Mucosa of gallbladder (tissue), 1 donor: ENCODE results near the gene PLSCR1. TPM values are rescaled to one million over a fixed set of nuclear protein-coding genes. Genes with fewer than 3 reads are reported as not detected.
"Not testable (repeated sequence)": the region's sequence is repeated elsewhere in the genome, so short reads cannot be mapped to it uniquely, and the experiment has no call there.

Experiments used
- DNase-seq: peaks from one replicate; pipeline ENCODE4 v3.0.0-alpha.2; 2020; ENCODE audit warnings: low spot score
- total RNA-seq: library from RNA; stranded (reverse); gene quantifications from one replicate; pipeline ENCODE4 v1.2.1, GENCODE V29; 2021
- donor health status: DM: no; HTN: no; CAD: no.

PLSCR1 gene
- total RNA-seq, 1 donor from 2014 or later, result 70.3 TPM

DNA sequence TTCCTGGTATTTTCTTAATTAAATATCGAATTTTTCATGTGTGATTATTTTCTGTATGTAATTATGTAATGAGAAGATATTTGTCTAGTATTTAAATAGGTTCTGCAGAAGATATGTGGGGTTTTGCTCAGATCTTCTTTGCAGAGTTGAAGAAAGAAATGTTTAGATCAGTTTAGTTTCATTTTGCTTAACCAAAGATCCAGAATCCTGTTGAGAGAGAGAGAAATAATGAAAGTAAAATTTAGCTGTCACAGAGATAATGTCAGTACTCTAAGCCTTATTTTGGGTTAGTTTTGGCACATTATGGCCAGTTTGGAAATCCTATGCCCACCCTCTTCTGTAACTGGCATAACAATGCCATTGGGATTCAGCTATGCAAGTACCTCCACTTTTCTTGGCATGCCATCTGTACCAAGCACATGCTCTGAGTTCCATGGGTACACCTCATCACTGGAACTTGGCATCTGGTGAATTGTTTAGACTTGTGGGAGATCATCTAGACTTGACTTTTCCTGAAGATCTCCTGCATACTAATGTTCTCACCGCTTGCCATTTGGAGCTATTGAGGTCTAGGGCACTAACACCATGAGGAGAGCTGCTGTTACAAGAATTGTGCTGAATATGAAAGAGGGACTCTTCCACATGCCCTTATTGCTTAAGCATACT is 30.9 kb downstream of the PLSCR1 start:
- no peak for DNase-seq

DNA sequence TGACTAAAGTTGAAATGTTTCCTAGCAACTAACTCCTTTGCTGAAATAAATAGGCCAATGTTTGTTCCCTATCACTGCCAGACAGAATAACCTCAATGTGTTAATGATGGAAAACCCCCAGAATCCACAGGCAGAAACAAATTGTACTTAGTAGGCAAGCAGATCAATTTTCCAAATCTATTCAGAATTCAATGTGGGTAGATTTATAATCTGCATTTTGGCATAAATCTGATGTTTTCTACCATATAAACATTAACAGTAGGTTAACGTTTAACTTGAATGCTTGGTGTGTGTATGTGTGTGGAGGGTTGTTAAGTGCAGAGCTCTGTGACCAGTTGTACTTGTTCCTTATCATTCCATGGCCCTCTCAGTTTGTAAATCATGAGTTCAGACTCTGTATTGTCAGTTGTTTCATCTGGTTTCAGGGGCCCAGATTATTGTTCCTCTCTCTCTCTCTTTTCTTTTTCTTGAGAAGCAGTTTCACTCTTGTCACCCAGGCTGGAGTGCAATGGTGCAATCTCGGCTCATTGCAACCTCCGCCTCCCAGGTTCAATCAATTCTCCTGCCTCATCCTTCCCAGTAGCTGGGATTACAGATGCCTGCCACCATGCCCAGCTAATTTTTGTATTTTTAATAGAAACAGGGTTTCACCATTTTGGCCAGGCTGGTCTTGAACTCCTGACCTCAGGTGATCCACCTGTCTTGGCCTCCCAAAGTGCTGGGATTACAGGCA is 32.8 kb downstream of the PLSCR1 start:
- no peak for DNase-seq

DNA sequence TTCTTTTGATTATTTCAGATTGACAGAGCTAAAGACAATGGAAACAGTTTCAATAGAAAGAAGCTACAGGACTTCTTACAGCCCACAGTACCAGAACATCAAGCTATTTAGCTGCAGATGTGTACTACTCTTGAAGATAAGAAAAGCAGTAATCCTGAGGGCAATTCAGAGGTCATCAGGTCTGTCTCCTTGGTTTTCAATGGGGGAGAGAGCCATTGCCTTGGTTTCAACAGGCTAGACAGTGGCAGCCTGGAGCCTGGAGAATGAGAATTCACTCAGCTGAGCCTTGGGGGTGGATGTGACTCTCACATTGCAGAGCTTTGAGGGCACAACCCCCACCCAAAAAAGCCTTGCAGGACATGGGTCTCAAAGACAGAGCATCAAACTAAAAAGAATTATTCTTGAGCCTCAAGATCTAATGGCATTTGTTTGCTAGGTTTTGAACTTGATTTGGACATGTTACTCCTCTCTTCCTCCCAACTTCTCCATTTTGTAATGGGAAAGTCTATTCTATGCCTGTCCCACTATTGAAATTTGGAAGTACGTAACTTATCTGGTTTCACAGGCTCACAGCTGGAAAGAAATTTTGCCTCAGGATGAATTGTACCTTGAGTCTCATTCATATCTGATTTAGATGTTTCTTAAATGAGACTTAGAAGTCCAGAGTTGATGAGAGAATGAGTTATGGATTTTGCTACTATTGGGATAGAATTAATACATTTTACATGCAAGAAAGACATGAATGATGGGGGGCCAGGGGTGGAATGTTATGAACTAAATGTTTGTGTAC is 36.9 kb downstream of the PLSCR1 start:
- no peak for DNase-seq

GRCh38 chr3:146505516-146505915 is 38.9 kb downstream of the PLSCR1 start:
- no peak for DNase-seq

DNA sequence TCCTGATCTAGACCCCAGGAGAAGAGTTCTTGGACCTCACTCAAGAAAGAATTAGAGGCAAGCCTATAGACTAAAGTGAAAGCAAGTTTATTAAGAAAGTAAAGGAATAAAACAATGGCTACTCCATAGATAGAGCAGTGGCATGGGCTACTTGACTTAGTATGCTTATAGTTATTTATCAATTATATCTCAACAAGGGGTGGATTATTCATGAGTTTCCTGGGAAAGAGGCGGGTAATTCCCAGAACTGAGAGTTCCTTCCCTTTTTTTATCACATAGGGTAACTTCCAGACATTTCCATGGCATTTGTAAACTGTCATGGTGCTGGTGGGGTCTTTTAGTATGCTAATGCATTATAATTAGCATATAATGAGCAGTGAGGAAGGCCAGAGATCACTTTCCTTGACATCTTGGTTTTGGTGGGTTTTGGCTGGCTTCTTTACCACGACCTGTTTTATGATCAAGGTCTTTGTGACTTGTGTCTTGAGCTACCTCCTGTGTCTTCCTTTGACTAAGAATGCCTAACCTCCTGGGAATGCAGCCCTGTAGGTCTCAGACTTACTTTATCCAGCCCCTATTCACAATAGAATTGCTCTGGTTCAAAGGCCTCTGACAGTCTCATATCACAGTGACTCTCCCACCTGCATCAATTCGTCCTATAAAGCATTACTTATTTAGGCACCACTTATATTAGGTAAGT is 39.8 kb downstream of the PLSCR1 start:
- no peak for DNase-seq

GRCh38 chr3:146503461-146504202 is 40.8 kb downstream of the PLSCR1 start:
- no peak for DNase-seq

GRCh38 chr3:146502887-146503460 is 41.4 kb downstream of the PLSCR1 start:
- DNase-seq, result no peak

DNA sequence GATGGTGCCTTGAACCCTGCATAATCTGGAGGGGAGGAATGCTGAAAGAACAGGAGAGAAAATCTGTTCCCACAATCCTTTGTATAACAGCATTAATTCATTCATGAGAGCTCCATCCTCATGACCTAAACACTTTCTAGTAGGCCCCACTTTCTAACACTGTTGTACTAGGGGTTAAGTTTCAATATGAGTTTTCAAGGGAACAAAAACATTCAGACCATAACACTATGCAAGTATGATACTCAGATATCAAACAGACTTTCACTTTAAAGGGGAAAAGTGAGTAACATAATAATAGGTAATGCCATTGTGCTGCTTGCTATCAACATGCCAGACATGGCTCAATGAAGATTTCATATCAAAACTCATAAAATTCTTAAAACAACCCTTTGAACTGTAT is 42.7 kb downstream of the PLSCR1 start:
- DNase-seq, result no peak

DNA sequence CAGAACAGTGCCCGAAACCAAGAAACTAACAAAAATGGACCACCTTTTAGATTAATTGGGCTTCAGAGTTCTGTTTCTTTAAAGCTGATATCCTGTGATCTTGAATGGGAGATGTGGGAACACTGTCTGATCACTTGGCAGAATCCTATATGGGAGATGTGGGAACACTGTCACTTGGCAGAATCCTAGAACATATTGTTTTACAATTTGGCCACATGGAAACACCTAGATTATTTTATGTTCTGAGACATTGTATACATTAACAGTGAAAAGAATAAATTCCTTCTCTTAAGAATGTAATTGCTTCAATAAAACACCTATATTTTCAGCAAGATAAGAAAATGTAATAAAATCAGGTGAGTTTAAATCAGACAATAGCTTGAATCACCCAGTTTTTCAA is 44.7 kb downstream of the PLSCR1 start:
- DNase-seq, result no peak

- DNase-seq, result no peak
Observed at GRCh38 chr3:146498002-146498736, 46.2 kb downstream of the PLSCR1 start.

GRCh38 chr3:146497145-146497843 is 47.1 kb downstream of the PLSCR1 start:
- not testable (repeated sequence) for DNase-seq

- no peak for DNase-seq
Observed at GRCh38 chr3:146496726-146497125, 47.7 kb downstream of the PLSCR1 start.

DNA sequence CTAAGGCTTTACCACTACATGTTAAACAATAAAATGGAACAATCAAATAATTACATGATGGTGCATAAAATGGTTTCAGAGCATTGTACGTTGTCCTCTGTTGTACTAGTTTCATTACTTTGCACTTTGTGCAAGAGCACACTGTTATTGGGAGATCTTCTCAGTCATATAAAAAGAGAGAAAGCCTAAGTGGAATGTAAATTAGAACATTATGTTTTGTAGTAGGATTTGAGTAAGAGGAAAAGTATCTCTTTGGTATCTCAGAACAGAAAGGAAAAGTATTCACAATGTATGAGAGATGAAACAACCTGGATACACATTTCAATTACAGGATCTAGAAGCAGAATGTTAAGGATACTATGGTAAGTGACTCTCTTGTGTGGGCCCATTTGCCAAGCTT is 48.2 kb downstream of the PLSCR1 start:
- no peak for DNase-seq

DNA sequence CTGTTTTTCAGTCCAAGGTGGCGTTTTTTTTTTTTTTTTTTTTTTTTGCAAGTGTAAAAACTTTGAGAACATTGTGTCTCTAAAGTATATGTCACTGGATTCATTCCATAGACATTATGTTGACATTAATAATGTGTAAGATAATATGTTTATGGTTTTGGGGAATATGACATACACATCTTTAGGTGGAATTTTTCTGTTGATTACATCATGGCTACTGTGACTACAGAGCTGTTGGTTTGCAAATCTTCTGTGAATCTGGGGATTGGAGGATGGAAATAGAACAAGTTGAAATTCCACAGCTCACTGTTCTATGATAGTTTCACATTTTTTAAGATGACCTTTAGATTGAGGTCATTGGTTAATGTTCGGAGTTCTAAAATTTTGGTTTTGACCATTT is 50.6 kb downstream of the PLSCR1 start:
- no peak for DNase-seq

- no peak for DNase-seq
Observed at GRCh38 chr3:146493221-146493620, 51.2 kb downstream of the PLSCR1 start.

DNA sequence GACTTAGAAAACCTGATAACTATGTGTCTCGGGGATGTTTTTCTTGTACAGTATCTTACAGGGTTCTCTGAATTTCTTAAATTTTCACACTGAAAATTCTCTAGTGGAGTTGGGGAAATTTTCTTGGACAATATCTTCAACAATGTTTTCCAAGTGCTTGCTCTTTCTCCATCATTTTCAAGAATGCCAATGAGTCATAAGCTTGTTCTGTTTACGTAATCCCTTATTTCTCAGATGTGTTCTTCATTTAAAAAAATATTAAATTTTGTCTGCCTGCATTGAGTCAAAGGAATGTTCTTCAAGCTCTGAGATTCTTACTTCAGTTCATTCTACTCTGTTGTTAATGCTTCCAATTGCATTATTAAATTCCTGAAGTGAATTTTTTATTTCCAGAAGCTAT is 53.1 kb downstream of the PLSCR1 start:
- DNase-seq, result no peak

- no peak for DNase-seq
Observed at GRCh38 chr3:146485297-146485696, 59.1 kb downstream of the PLSCR1 start.

GRCh38 chr3:146476094-146476740 is 68.2 kb downstream of the PLSCR1 start:
- DNase-seq, result no peak

DNA sequence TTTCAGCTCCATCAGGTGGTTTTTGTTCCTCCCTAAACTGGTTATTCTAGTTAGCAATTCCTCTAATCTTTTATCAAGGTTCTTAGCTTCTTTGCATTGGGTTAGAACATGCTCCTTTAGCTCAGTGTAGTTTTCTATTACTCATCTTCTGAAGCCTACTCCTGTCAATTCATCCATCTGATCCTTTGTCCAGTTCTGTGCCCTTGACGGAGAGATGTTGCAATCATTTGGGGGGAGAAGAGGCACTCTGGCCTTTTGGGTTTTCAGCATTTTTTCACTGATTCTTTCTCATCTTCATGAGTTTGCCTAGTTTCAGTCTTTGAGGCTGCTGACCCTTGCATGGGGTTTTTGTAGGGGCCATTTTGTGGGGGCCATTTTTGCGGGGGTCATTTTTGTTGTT is 69.4 kb downstream of the PLSCR1 start:
- DNase-seq, result not testable (repeated sequence)
